ENCODE measurements around the gene SYPL1.
"Not testable (repeated sequence)": the region's sequence is repeated elsewhere in the genome, so short reads cannot be mapped to it uniquely, and the experiment has no call there.

The SYPL1 gene

GRCh38 chr7:106142136-106142535 is 30.0 kb upstream of the SYPL1 start:
- in situ Hi-C loops (cut with HindIII; ENCODE audit: low sequenced_read_pairs), result no loop called here

GRCh38 chr7:106140406-106141173 is 28.5 kb upstream of the SYPL1 start:
- no peak for TF ChIP-seq CTCF (IDR thresholded peaks at IDR 0.05; ENCODE audit: low read depth, low read length)
- H3K4me3 ChIP-seq (ENCODE audit: low read depth, low read length), result no peak overlapping the region
- in situ Hi-C loops (cut with HindIII; ENCODE audit: low sequenced_read_pairs), result no loop called here
- DNase-seq (ENCODE audit: low read depth, low spot score), result no peak

More at GRCh38 chr7:106142136-106142535, 30.0 kb upstream of the SYPL1 start:
- no peak overlapping the region for H3K4me3 ChIP-seq (ENCODE audit: low read depth, low read length)
- DNase-seq (ENCODE audit: low read depth, low spot score), result no peak
- TF ChIP-seq CTCF (IDR thresholded peaks at IDR 0.05; ENCODE audit: low read depth, low read length), result no peak

- no peak for DNase-seq (ENCODE audit: low read depth, low spot score)
- H3K4me3 ChIP-seq (ENCODE audit: low read depth, low read length), result no peak overlapping the region
- no peak for TF ChIP-seq CTCF (IDR thresholded peaks at IDR 0.05; ENCODE audit: low read depth, low read length)
- in situ Hi-C loops (cut with HindIII; ENCODE audit: low sequenced_read_pairs), result no loop called here
These were observed 27.4 kb upstream of the SYPL1 start for GRCh38 chr7:106139265-106140251.

GRCh38 chr7:106138776-106139175 is 26.7 kb upstream of the SYPL1 start:
- in situ Hi-C loops (cut with HindIII; ENCODE audit: low sequenced_read_pairs), result no loop called here
- H3K4me3 ChIP-seq (ENCODE audit: low read depth, low read length), result no peak overlapping the region
- no peak for TF ChIP-seq CTCF (IDR thresholded peaks at IDR 0.05; ENCODE audit: low read depth, low read length)
- DNase-seq (ENCODE audit: low read depth, low spot score), result no peak

GRCh38 chr7:106138181-106138580 is 26.1 kb upstream of the SYPL1 start:
- in situ Hi-C loops (cut with HindIII; ENCODE audit: low sequenced_read_pairs); H3K4me3 ChIP-seq (ENCODE audit: low read depth, low read length); DNase-seq (ENCODE audit: low read depth, low spot score): not testable (repeated sequence)

- in situ Hi-C loops (cut with HindIII; ENCODE audit: low sequenced_read_pairs), result no loop called here
- H3K4me3 ChIP-seq (ENCODE audit: low read depth, low read length), result no peak overlapping the region
- no peak for TF ChIP-seq CTCF (IDR thresholded peaks at IDR 0.05; ENCODE audit: low read depth, low read length)
- DNase-seq (ENCODE audit: low read depth, low spot score), result no peak
These were observed 22.1 kb upstream of the SYPL1 start for GRCh38 chr7:106134241-106134640.

DNA sequence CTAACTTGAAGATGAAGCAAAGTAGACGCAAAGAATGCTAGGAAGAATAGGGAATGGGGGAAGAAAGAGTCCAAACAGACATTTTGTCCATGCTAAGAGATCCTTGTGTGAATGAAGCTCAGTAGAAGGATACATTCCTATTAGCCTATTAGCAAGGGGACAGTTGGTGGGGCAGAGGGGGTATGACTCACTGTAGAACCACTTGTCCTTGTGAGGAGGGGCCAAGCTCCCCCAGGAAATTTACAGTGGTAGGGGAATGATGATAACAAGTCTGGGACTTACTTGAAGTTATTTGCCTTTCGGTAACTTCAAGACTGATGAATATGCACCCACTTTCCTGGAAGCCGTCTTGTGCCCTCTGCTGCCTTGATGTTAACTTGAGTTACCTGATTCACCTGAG is 17.2 kb upstream of the SYPL1 start:
- TF ChIP-seq CTCF (IDR thresholded peaks at IDR 0.05; ENCODE audit: low read depth, low read length), result no peak
- DNase-seq (ENCODE audit: low read depth, low spot score), result no peak
- no peak overlapping the region for H3K4me3 ChIP-seq (ENCODE audit: low read depth, low read length)
- in situ Hi-C loops (cut with HindIII; ENCODE audit: low sequenced_read_pairs), result no loop called here
